Measurements from ENCODE around the gene PARVB.

The PARVB gene

DNA sequence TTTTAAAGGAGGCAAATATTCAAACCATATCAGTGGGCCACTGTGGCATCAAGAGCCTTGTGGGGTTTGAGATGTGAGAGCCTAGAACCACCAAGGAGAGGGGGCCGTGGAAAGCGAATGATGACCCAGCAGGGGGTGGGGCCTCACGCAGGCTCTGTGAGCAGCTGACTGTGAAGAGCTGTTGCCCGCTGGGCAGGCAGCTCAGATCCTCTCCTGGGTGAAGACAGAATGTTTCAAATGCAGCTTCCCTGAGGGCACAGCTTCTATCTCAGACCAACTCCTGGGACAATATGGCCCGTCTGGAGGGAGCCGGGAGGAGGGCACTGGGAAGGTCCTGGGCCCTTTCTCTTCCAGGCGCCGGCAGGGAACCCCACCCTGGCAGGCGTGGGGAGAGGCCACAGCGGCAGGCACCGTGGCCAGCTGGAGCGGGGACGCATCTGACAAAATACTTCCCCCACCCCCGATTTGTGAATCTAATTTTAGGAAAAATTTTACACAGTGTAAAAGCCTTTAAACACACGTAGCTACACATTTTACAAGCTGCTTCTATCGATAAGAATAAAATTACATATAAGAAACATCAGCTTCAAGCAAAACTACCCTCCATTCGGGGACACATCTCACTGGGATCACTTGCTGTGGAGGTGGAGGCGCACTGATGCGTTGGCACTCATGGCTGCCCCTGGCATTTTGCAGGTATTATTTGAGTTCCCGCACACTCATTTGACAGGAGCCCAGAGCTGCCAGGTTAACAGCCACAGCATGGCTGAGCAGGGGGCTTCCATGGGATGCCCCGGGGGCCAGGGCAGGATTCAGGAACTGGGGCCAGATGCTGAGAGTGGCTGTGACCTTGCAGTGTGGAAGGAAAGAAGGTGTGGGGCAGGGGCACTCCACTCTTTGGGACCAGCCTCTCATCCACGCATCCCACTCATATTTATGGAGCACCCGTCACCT, 196.9 kb downstream of the PARVB start:
- Mint-ChIP-seq H3K9me3 (peaks cover 11% of the 10 kb centered on the region), H3K27me3 (ENCODE audit: low read depth, poor library complexity) (peaks cover 25% of the 10 kb centered on the region), H3K27ac (no peak overlapping the region), H3K4me3 (no peak overlapping the region), H3K36me3 (ENCODE audit: low read depth) (no peaks in the 10 kb centered on the region), H3K4me1 (peaks cover 16% of the 10 kb centered on the region)
- DNase-seq = no peak
- TF ChIP-seq, protein P1, sequence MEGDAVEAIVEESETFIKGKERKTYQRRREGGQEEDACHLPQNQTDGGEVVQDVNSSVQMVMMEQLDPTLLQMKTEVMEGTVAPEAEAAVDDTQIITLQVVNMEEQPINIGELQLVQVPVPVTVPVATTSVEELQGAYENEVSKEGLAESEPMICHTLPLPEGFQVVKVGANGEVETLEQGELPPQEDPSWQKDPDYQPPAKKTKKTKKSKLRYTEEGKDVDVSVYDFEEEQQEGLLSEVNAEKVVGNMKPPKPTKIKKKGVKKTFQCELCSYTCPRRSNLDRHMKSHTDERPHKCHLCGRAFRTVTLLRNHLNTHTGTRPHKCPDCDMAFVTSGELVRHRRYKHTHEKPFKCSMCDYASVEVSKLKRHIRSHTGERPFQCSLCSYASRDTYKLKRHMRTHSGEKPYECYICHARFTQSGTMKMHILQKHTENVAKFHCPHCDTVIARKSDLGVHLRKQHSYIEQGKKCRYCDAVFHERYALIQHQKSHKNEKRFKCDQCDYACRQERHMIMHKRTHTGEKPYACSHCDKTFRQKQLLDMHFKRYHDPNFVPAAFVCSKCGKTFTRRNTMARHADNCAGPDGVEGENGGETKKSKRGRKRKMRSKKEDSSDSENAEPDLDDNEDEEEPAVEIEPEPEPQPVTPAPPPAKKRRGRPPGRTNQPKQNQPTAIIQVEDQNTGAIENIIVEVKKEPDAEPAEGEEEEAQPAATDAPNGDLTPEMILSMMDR (IDR thresholded peaks at IDR 0.05) = no peak

DNA sequence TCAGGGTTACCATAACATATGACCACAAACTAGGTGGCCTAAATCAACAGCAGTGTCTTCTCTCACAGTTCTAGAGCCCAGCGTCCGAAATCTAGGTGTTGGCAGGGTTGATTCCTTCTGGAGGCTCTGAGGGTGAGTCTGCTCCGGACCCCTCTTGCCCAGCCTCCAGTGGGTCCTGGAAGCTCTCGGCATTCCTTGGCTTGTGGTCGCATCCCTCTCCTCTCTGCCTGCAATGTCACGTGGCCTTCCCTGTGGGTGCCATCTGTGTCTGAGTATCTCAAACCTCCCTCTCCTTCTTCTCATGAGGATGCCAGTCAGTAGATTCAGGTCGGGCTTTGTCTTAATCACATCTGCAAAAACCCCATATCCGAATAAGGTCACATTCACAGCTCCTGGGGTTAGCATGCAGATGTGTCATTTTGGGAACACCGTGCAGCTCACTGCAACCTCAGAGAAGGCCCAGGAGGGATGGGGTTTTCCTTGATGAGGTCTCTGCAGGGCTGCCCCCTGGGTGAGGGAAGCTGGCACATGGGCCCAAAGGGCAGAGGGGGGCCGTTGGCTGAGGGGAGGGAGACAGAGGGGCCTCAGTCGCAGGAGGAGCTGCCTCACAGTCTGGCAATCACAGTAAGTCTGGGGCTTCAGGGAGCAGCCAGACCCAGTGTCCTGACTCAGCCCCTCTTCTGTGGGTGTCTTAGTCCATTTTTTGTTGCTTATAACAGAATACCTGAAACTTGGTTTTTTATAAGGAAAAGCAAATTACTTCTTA, 197.8 kb downstream of the PARVB start:
- Mint-ChIP-seq H3K36me3 (ENCODE audit: low read depth) (no peaks in the 10 kb centered on the region), H3K4me3 (no peak overlapping the region), H3K27me3 (ENCODE audit: low read depth, poor library complexity) (peaks cover 23% of the 10 kb centered on the region), H3K27ac (no peak overlapping the region), H3K4me1 (peaks cover 16% of the 10 kb centered on the region), H3K9me3 (peaks cover 5% of the 10 kb centered on the region)
- no peak for DNase-seq
- TF ChIP-seq, protein P1 (IDR thresholded peaks at IDR 0.05) = no peak
